H9 (cell line): ENCODE results near the gene TBC1D1. TPM values are rescaled to one million over a fixed set of nuclear protein-coding genes. Genes with fewer than 3 reads are reported as not detected.

Experiments
- DNase-seq: peaks from one replicate; pipeline ENCODE4 v3.0.0-alpha.2; 2017
- H2AFZ ChIP-seq: one replicate; pipeline ENCODE4 v1.6.1; 2013; ENCODE audit warnings: mild to moderate bottlenecking, low read length, control low read depth, moderate library complexity
- H2AK5ac ChIP-seq: 2 replicates; pipeline ENCODE4 v1.6.1; 2013; ENCODE audit warnings: low read length, control low read depth, mixed read lengths; ENCODE audit not compliant: insufficient read length
- H2BK120ac ChIP-seq: one replicate; pipeline ENCODE4 v1.6.1; 2013; ENCODE audit warnings: low read depth, mild to moderate bottlenecking, low read length, control low read depth, inconsistent platforms; ENCODE audit not compliant: poor library complexity, severe bottlenecking
- H2BK12ac ChIP-seq: 2 replicates; pipeline ENCODE4 v1.6.1; 2013; ENCODE audit warnings: low read length, control low read depth, mixed read lengths, low read depth; ENCODE audit not compliant: insufficient read length
- H2BK15ac ChIP-seq: 2 replicates; pipeline ENCODE4 v1.6.1; 2013; ENCODE audit warnings: low read depth, low read length, control low read depth
- H2BK20ac ChIP-seq: one replicate; pipeline ENCODE4 v1.6.1; 2013; ENCODE audit warnings: low read depth, mild to moderate bottlenecking, low read length, control low read depth, inconsistent platforms; ENCODE audit not compliant: poor library complexity, severe bottlenecking
- H2BK5ac ChIP-seq: 2 replicates; pipeline ENCODE4 v1.6.1; 2013; ENCODE audit warnings: low read length, control low read depth, mixed read lengths; ENCODE audit not compliant: insufficient read length
- H3K14ac ChIP-seq: 2 replicates; pipeline ENCODE4 v1.6.1; 2013; ENCODE audit warnings: low read length, control low read depth; ENCODE audit not compliant: insufficient read depth
- H3K18ac ChIP-seq: 2 replicates; pipeline ENCODE4 v1.6.1; 2013; ENCODE audit warnings: low read depth, mild to moderate bottlenecking, mixed read lengths, low read length, control low read depth; ENCODE audit not compliant: insufficient read length
- H3K23ac ChIP-seq: 2 replicates; pipeline ENCODE4 v1.6.1; 2013; ENCODE audit warnings: low read length, control low read depth, mixed read lengths, low read depth; ENCODE audit not compliant: insufficient read length
- H3K23me2 ChIP-seq: 2 replicates; pipeline ENCODE4 v1.6.1; 2013; ENCODE audit warnings: low read depth, mild to moderate bottlenecking, mixed read lengths, low read length, control low read depth; ENCODE audit not compliant: insufficient read length, poor library complexity, severe bottlenecking
- H3K27ac ChIP-seq: 2 replicates; pipeline ENCODE4 v1.5.1; 2013; ENCODE audit warnings: low read length, control low read depth, mixed read lengths, low read depth; ENCODE audit not compliant: insufficient read length
- H3K27me3 ChIP-seq: 2 replicates; pipeline ENCODE4 v1.6.1; 2013; ENCODE audit warnings: low read length, control low read depth, inconsistent platforms; ENCODE audit not compliant: insufficient read depth
- H3K4ac ChIP-seq: 2 replicates; pipeline ENCODE4 v1.6.1; 2013; ENCODE audit warnings: low read depth, mild to moderate bottlenecking, control low read depth, inconsistent platforms, low read length, moderate library complexity
- H3K4me1 ChIP-seq: 2 replicates; pipeline ENCODE4 v1.6.1; 2013; ENCODE audit warnings: low read length, control low read depth, inconsistent platforms; ENCODE audit not compliant: insufficient read depth
- H3K4me2 ChIP-seq: 2 replicates; pipeline ENCODE4 v1.6.1; 2013; ENCODE audit warnings: low read length, control low read depth, mixed read lengths; ENCODE audit not compliant: insufficient read length, insufficient read depth
- H3K56ac ChIP-seq: 2 replicates; pipeline ENCODE4 v1.6.1; 2013; ENCODE audit warnings: low read depth, mild to moderate bottlenecking, mixed read lengths, low read length, control low read depth; ENCODE audit not compliant: insufficient read length
- H3K79me1 ChIP-seq: 2 replicates; pipeline ENCODE4 v1.6.1; 2013; ENCODE audit warnings: low read depth, mild to moderate bottlenecking, moderate library complexity, low read length, control low read depth, inconsistent platforms; ENCODE audit not compliant: insufficient read depth, poor library complexity, severe bottlenecking
- H3K79me2 ChIP-seq: 2 replicates; pipeline ENCODE4 v1.6.1; 2013; ENCODE audit warnings: low read length, control low read depth, inconsistent platforms; ENCODE audit not compliant: insufficient read depth
- H3K9ac ChIP-seq: 2 replicates; pipeline ENCODE4 v1.6.1; 2013; ENCODE audit warnings: low read length, control low read depth, mixed read lengths; ENCODE audit not compliant: insufficient read length; ENCODE audit errors: extremely low read depth
- H3K9me3 ChIP-seq: one replicate; pipeline ENCODE4 v1.6.1; 2013; ENCODE audit warnings: low read depth, low read length, inconsistent platforms; ENCODE audit not compliant: control insufficient read depth
- H3T11ph ChIP-seq: one replicate; pipeline ENCODE4 v1.6.1; 2013; ENCODE audit warnings: mild to moderate bottlenecking, low read length, control low read depth, inconsistent platforms
- H4K20me1 ChIP-seq: one replicate; pipeline ENCODE4 v1.6.1; 2013; ENCODE audit not compliant: control insufficient read depth, insufficient read length, insufficient read depth
- H4K5ac ChIP-seq: 2 replicates; pipeline ENCODE4 v1.6.1; 2013; ENCODE audit warnings: low read depth, mild to moderate bottlenecking, mixed read lengths, low read length, control low read depth; ENCODE audit not compliant: insufficient read length
- H4K8ac ChIP-seq: replicated peaks from 2 replicates; pipeline ENCODE4 v1.6.1; 2013; ENCODE audit warnings: low read length, control low read depth, mixed read lengths, low read depth; ENCODE audit not compliant: insufficient read length
- H4K91ac ChIP-seq: 2 replicates; pipeline ENCODE4 v1.6.1; 2013; ENCODE audit warnings: low read depth, mild to moderate bottlenecking, moderate library complexity, mixed read lengths, low read length, control low read depth; ENCODE audit not compliant: insufficient read length
- H3K27ac Mint-ChIP-seq, 3 experiments: 2 replicates in 2 of 3; 3 replicates in 1 of 3; pipeline ENCODE4 v1.8.0; 2020 to 2021; ENCODE audit warnings: mixed read lengths in 3 of 3, mild to moderate bottlenecking in 1 of 3, moderate library complexity in 1 of 3
- H3K27me3 Mint-ChIP-seq: 2 replicates; pipeline ENCODE4 v1.8.0; 2021; ENCODE audit warnings: low read depth, mild to moderate bottlenecking, moderate library complexity, mixed read lengths
- H3K36me3 Mint-ChIP-seq, 3 experiments: 2 replicates in 2 of 3; 3 replicates in 1 of 3; pipeline ENCODE4 v1.8.0; 2020 to 2021; ENCODE audit warnings: low read depth in 3 of 3, mixed read lengths in 3 of 3; ENCODE audit not compliant: insufficient read depth in 1 of 3
- H3K4me1 Mint-ChIP-seq, 2 experiments: 2 replicates each; pipeline ENCODE4 v1.8.0; 2020; ENCODE audit warnings: mixed read lengths in 2 of 2
- H3K4me3 Mint-ChIP-seq, 2 experiments: 2 replicates in 1 of 2; 3 replicates in 1 of 2; pipeline ENCODE4 v1.8.0; 2020 to 2021; ENCODE audit warnings: mild to moderate bottlenecking in 2 of 2, mixed read lengths in 2 of 2, moderate library complexity in 1 of 2
- H3K9me3 Mint-ChIP-seq, 2 experiments: 2 replicates in 1 of 2; 3 replicates in 1 of 2; pipeline ENCODE4 v1.8.0; 2020; ENCODE audit warnings: mild to moderate bottlenecking in 2 of 2, mixed read lengths in 2 of 2, moderate library complexity in 1 of 2
- CTCF ChIP-seq: fragments of 200-600 bp; sonication (generic); conservative IDR thresholded peaks from 3 replicates; pipeline ENCODE4 v1.8.0; 2021; ENCODE audit warnings: antibody characterized with exemption, mild to moderate bottlenecking
- WGBS: extraction: QIAGEN DNeasy Blood & Tissue Kit; methylation state at CpG from one replicate; pipeline ENCODE4 v1.1.7; 2013; ENCODE audit warnings: missing lambda C conversion rate, low lambda C conversion rate, mixed read lengths; ENCODE audit not compliant: insufficient read length; ENCODE audit errors: extremely low coverage; 5-methylcytosine and 5-hydroxymethylcytosine counted together
- total RNA-seq: library from RNA; stranded (reverse); gene quantifications from 2 replicates; pipeline ENCODE4 v1.2.1, GENCODE V29; 2021

TBC1D1 gene
- total RNA-seq, 1 experiment from 2014 or later = 109 TPM

GRCh38 chr4:38135201-38135600, 244.3 kb downstream of the TBC1D1 start:
- Histone ChIP-seq H3K4ac (no peak overlapping the region), H4K20me1 (no peaks in the 10 kb centered on the region), H2AK5ac (no peak overlapping the region), H3K4me1 (no peaks in the 10 kb centered on the region), H3T11ph (no peak overlapping the region), H3K4me2 (no peak overlapping the region), H3K56ac (no peak overlapping the region), H2BK20ac (no peak overlapping the region), H4K8ac (no peak overlapping the region), H3K14ac (no peak overlapping the region), H3K27me3 (no peaks in the 10 kb centered on the region; the same call in 1 of the 2 replicates), H2BK120ac (no peak overlapping the region), H3K9ac (no peak overlapping the region), H3K18ac (no peak overlapping the region), H4K5ac (no peak overlapping the region), H4K91ac (no peak overlapping the region), H3K23ac (no peak overlapping the region), H2BK15ac (no peak overlapping the region), H2BK5ac (no peak overlapping the region), H3K79me1 (no peaks in the 10 kb centered on the region), H2AFZ (no peak overlapping the region), H2BK12ac (no peak overlapping the region), H3K27ac (no peak overlapping the region), H3K23me2 (no peaks in the 10 kb centered on the region), H3K79me2 (no peaks in the 10 kb centered on the region), H3K9me3 (no peaks in the 10 kb centered on the region)
- Mint-ChIP-seq H3K4me1 (peaks cover 20 to 26% of the 10 kb centered on the region in 2 experiments), H3K4me3 (no peak overlapping the region), H3K27me3 (peaks cover 34% of the 10 kb centered on the region), H3K36me3 (peaks cover 16 to 49% (median 49%) of the 10 kb centered on the region in 3 experiments; a peak in 6 of 7 replicates), H3K9me3 (no peaks in the 10 kb centered on the region; a peak in 1 of 5 replicates), H3K27ac (no peak overlapping the region)
- WGBS = no CpG with 5 or more reads among the region's 8 CpGs
- DNase-seq = no peak
- no peak for TF ChIP-seq CTCF
